CD14-positive monocyte (primary cell): Measurements from ENCODE around the gene B4GALT2. TPM values are rescaled to one million over a fixed set of nuclear protein-coding genes. Genes with fewer than 3 reads are reported as not detected.

Source experiments
- DNase-seq, 3 donors: peaks; one replicate each; pipeline ENCODE4 v3.0.0-alpha.2; 2011 to 2022
- H2AFZ ChIP-seq: 2 replicates; pipeline ENCODE4 v1.6.0; 2012; ENCODE audit warnings: mild to moderate bottlenecking, low read depth, low read length, inconsistent platforms; ENCODE audit not compliant: insufficient read depth, poor library complexity, severe bottlenecking
- H3K27ac ChIP-seq, 2 donors: 1 replicate in 1 of 2; 2 replicates in 1 of 2; pipeline ENCODE4 v1.5.1; 2012 to 2013; ENCODE audit warnings: low read length in 2 of 2, control low read depth in 1 of 2, inconsistent platforms in 1 of 2, low read depth in 1 of 2, mild to moderate bottlenecking in 1 of 2
- H3K27me3 ChIP-seq, 2 donors: one replicate each; pipeline versions ENCODE4 v1.6.0 to v1.6.1; 2011 to 2013; ENCODE audit warnings: low read length in 2 of 2; ENCODE audit not compliant: control insufficient read depth in 2 of 2, insufficient read depth in 2 of 2
- H3K36me3 ChIP-seq, 2 donors: replicated peaks in 1 of 2; 1 replicate in 1 of 2; 2 replicates in 1 of 2; pipeline versions ENCODE4 v1.5.1 to v1.6.1; 2012 to 2013; ENCODE audit warnings: low read length in 2 of 2, control low read depth in 1 of 2, inconsistent platforms in 1 of 2, mild to moderate bottlenecking in 1 of 2; ENCODE audit not compliant: insufficient read depth in 2 of 2, control insufficient read depth in 1 of 2
- H3K4me1 ChIP-seq, 2 donors: 1 replicate in 1 of 2; 2 replicates in 1 of 2; pipeline versions ENCODE4 v1.5.1 to v1.6.1; 2012 to 2013; ENCODE audit warnings: low read length in 2 of 2, control low read depth in 1 of 2, inconsistent platforms in 1 of 2, mild to moderate bottlenecking in 1 of 2, moderate library complexity in 1 of 2; ENCODE audit not compliant: insufficient read depth in 2 of 2, control insufficient read depth in 1 of 2
- H3K4me2 ChIP-seq: replicated peaks from 2 replicates; pipeline ENCODE3; 2012; ENCODE audit warnings: low read length, moderate library complexity, mild to moderate bottlenecking; ENCODE audit not compliant: poor library complexity, severe bottlenecking; ENCODE audit errors: extremely low read depth
- H3K4me3 ChIP-seq, 3 experiments: fragments of 200-600 bp in 1 of 3; sonication (generic) in 1 of 3; replicated peaks in 1 of 3; 1 replicate in 2 of 3; 2 replicates in 1 of 3; pipeline ENCODE4 v1.5.1; 2011 to 2013; ENCODE audit warnings: low read length in 3 of 3, mild to moderate bottlenecking in 3 of 3, control low read depth in 2 of 3, low read depth in 2 of 3, inconsistent platforms in 1 of 3, moderate library complexity in 1 of 3
- H3K79me2 ChIP-seq: 2 replicates; pipeline ENCODE4 v1.6.0; 2012; ENCODE audit warnings: mild to moderate bottlenecking, control low read depth, inconsistent platforms, low read length, moderate library complexity; ENCODE audit not compliant: insufficient read depth
- H3K9ac ChIP-seq: 2 replicates; pipeline ENCODE4 v1.6.0; 2017; ENCODE audit warnings: low read length, mild to moderate bottlenecking; ENCODE audit not compliant: insufficient read depth, poor library complexity, severe bottlenecking
- H3K9me3 ChIP-seq, 2 donors: replicated peaks in 1 of 2; 1 replicate in 1 of 2; 2 replicates in 1 of 2; pipeline versions ENCODE4 v1.5.1 to v1.6.1; 2012 to 2013; ENCODE audit warnings: low read length in 2 of 2, control low read depth in 1 of 2; ENCODE audit not compliant: control insufficient read depth in 1 of 2, insufficient read depth in 1 of 2
- H4K20me1 ChIP-seq: 2 replicates; pipeline ENCODE4 v1.6.0; 2012; ENCODE audit warnings: mild to moderate bottlenecking, low read length, control low read depth, moderate library complexity; ENCODE audit not compliant: insufficient read depth
- H3K27ac Mint-ChIP-seq, 7 donors: one replicate each; pipeline ENCODE4 v1.8.0; 2020; ENCODE audit warnings: mild to moderate bottlenecking in 7 of 7, mixed read lengths in 7 of 7, moderate library complexity in 6 of 7, inconsistent platforms in 2 of 7
- H3K27me3 Mint-ChIP-seq, 3 donors: one replicate each; pipeline ENCODE4 v1.8.0; 2021 to 2022; ENCODE audit warnings: low read depth in 3 of 3, mild to moderate bottlenecking in 3 of 3, mixed read lengths in 3 of 3, moderate library complexity in 3 of 3, inconsistent platforms in 1 of 3
- H3K36me3 Mint-ChIP-seq, 2 donors: one replicate each; pipeline ENCODE4 v1.8.0; 2020; ENCODE audit warnings: mixed read lengths in 2 of 2, inconsistent platforms in 1 of 2, mild to moderate bottlenecking in 1 of 2
- H3K4me1 Mint-ChIP-seq: one replicate; pipeline ENCODE4 v1.8.0; 2020; ENCODE audit warnings: mild to moderate bottlenecking, mixed read lengths
- H3K4me3 Mint-ChIP-seq, 2 donors: one replicate each; pipeline ENCODE4 v1.8.0; 2020; ENCODE audit warnings: mild to moderate bottlenecking in 2 of 2, mixed read lengths in 2 of 2, moderate library complexity in 1 of 2
- H3K9me3 Mint-ChIP-seq, 7 donors: one replicate each; pipeline ENCODE4 v1.8.0; 2020 to 2022; ENCODE audit warnings: mixed read lengths in 7 of 7, mild to moderate bottlenecking in 6 of 7, moderate library complexity in 6 of 7, inconsistent platforms in 2 of 7
- WGBS: methylation state at CpG from one replicate; pipeline ENCODE4 v1.1.5; 2013; ENCODE audit warnings: missing lambda C conversion rate; ENCODE audit not compliant: insufficient coverage; 5-methylcytosine and 5-hydroxymethylcytosine counted together
- intact Hi-C, 2 donors: fragments of 100-400 bp; cut with micrococcal nuclease; formaldehyde crosslinking; loops; one replicate each; pipeline versions ENCODE4 v1.15.0 to v1.15.1; 2023
- polyA plus RNA-seq, 3 donors: library from polyadenylated mRNA; depleted of rRNA in 1 of 3; unstranded in 2 of 3; stranded (reverse) in 1 of 3; fragments of 300-500 nt in 2 of 3; fragments of >200 nt in 1 of 3; fragmentation: Illumina TruSeq in 2 of 3; gene quantifications; 1 replicate in 2 of 3; 2 replicates in 1 of 3; pipeline ENCODE4 v1.2.3, GENCODE V29; 2012 to 2021
- TF ChIP-seq, protein P1 (sequence below): fragments of 200-600 bp; IDR thresholded peaks from one replicate; pipeline ENCODE4 v1.8.0; 2022; ENCODE audit warnings: antibody characterized with exemption, mild to moderate bottlenecking

The B4GALT2 gene
- polyA plus RNA-seq, 3 donors = 0.30 to 0.35 TPM; not detected in 1

DNA sequence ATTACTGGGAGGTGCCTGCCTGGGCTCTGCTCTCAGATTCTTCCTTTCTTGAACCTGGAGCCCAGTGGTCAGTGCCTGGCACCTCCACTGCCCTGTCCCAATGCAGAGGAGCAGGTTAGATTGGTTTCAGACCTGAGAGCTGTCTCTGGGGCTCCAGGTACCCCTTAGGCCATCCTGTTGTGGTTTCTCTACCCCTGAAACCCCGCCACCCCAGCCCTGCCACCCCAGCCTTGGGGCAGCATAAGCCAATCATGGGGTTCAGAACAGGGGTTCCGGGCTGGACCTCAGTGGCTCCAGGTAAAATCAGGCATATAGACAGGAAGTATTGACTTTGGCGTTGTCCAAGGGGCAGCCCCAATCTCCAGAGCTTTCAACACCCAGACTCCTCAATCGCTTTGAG, 55.4 kb downstream of the B4GALT2 start:
- peaks cover 0 to 4% (median 0%) of the 10 kb centered on the region in 7 donors for H3K9me3 Mint-ChIP-seq
- no peak overlapping the region for H2AFZ ChIP-seq
- H3K9me3 ChIP-seq = no peaks in the 10 kb centered on the region
- H3K27me3 ChIP-seq = peaks cover 2 to 25% of the 10 kb centered on the region in 2 donors
- H3K36me3 ChIP-seq = no peaks in the 10 kb centered on the region
- no peak overlapping the region for H3K9ac ChIP-seq
- WGBS = 100% methylated on average over 2 of the region's 4 CpGs
- TF ChIP-seq, protein P1, sequence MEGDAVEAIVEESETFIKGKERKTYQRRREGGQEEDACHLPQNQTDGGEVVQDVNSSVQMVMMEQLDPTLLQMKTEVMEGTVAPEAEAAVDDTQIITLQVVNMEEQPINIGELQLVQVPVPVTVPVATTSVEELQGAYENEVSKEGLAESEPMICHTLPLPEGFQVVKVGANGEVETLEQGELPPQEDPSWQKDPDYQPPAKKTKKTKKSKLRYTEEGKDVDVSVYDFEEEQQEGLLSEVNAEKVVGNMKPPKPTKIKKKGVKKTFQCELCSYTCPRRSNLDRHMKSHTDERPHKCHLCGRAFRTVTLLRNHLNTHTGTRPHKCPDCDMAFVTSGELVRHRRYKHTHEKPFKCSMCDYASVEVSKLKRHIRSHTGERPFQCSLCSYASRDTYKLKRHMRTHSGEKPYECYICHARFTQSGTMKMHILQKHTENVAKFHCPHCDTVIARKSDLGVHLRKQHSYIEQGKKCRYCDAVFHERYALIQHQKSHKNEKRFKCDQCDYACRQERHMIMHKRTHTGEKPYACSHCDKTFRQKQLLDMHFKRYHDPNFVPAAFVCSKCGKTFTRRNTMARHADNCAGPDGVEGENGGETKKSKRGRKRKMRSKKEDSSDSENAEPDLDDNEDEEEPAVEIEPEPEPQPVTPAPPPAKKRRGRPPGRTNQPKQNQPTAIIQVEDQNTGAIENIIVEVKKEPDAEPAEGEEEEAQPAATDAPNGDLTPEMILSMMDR = no peak
- DNase-seq = no peak
- H3K36me3 Mint-ChIP-seq = peaks cover 0 to 2% of the 10 kb centered on the region in 2 donors
- no peaks in the 10 kb centered on the region for H3K79me2 ChIP-seq
- H4K20me1 ChIP-seq = no peaks in the 10 kb centered on the region
- no peak overlapping the region for H3K27ac ChIP-seq
- peaks cover 12% of the 10 kb centered on the region for H3K4me1 Mint-ChIP-seq
- H3K27ac Mint-ChIP-seq = no peak overlapping the region
- no peak overlapping the region for H3K4me3 Mint-ChIP-seq
- H3K27me3 Mint-ChIP-seq = peaks cover 20 to 30% (median 28%) of the 10 kb centered on the region in 3 donors
- H3K4me1 ChIP-seq = peaks cover 12 to 17% of the 10 kb centered on the region in 2 donors
- no peak overlapping the region for H3K4me3 ChIP-seq
- intact Hi-C loops = loop anchor here in 1 of 2 donors (10.0 kb wide), 1 partner anchor 270 kb away; no protein-coding TSS in a partner anchor
- H3K4me2 ChIP-seq = no peak overlapping the region

DNA sequence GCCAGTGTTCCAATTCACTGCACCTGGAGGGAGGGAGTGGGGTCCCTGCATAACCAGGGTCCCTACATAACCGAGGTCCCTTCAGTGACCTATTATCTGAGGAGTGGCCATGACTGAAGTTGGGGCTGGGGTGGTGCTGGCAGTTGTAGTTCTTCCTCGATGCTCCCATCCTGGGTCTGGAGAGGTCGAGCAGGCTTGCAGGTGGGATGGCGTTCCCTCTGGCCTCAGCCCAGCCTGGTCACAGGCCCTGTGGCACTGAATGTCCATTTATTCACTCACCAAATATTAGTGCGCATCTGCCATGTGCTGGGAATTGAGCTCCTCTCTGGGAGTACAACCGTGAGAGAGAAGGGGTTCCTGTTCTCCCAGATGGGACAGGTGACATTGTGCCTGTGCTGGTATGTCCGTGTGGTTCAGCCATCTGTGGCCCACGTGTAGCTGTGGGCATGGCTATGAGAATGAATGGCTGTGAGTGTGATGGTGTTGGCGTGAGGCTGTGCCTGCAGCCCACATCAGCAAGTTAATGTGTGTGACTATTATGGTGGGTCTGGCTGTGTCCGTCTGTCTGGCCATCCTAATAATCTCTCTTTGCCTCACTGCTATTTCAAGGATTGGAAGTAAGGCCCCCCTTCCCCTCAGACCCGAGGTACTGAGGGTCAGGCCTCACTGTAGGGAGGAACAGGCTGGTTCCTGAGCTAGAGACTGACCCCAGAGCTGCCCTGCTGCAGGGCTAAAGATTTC, 56.1 kb downstream of the B4GALT2 start:
- H3K27me3 Mint-ChIP-seq = peaks cover 20 to 30% (median 26%) of the 10 kb centered on the region in 3 donors
- Histone ChIP-seq H3K36me3 (no peaks in the 10 kb centered on the region), H3K4me2 (no peak overlapping the region), H3K27ac (no peak overlapping the region), H3K4me3 (no peak overlapping the region), H2AFZ (no peak overlapping the region), H3K79me2 (no peaks in the 10 kb centered on the region), H3K9me3 (no peaks in the 10 kb centered on the region), H4K20me1 (no peaks in the 10 kb centered on the region), H3K4me1 (peaks cover 8 to 12% of the 10 kb centered on the region in 2 donors), H3K27me3 (peaks cover 2 to 25% of the 10 kb centered on the region in 2 donors), H3K9ac (no peak overlapping the region)
- H3K4me3 Mint-ChIP-seq = no peak overlapping the region
- intact Hi-C loops = loop anchor here in 1 of 2 donors (10.0 kb wide), 1 partner anchor 270 kb away; no protein-coding TSS in a partner anchor
- no peak overlapping the region for H3K27ac Mint-ChIP-seq
- DNase-seq = no peak
- H3K4me1 Mint-ChIP-seq = peaks cover 7% of the 10 kb centered on the region
- H3K9me3 Mint-ChIP-seq = peaks cover 0 to 4% (median 0%) of the 10 kb centered on the region in 7 donors
- H3K36me3 Mint-ChIP-seq = peaks cover 0 to 2% of the 10 kb centered on the region in 2 donors
- WGBS = 94% methylated on average over 6 of the region's 11 CpGs
- TF ChIP-seq, protein P1 = no peak
